Cardiac septum (tissue), 1 donor: Measurements from ENCODE around the gene CHST3. TPM values are rescaled to one million over a fixed set of nuclear protein-coding genes. Genes with fewer than 3 reads are reported as not detected.
"Not testable (repeated sequence)": the region's sequence is repeated elsewhere in the genome, so short reads cannot be mapped to it uniquely, and the experiment has no call there.

Source experiments
- DNase-seq: peaks from one replicate; pipeline ENCODE4 v3.0.0-alpha.2; 2020; ENCODE audit warnings: low spot score
- intact Hi-C: fragments of 100-400 bp; cut with DNase I; formaldehyde crosslinking; loops from one replicate; pipeline ENCODE4 v1.14.0; 2022
- total RNA-seq: library from RNA; stranded (reverse); fragmentation: NEBNext Ultra II Directional; extraction: Animal tissue kit (Norgen Biotek cat#: 25700); gene quantifications from one replicate; pipeline ENCODE4 v1.2.1, GENCODE V29; 2021
- donor health status: DM: no; HTN: no; CAD: no.

CHST3 gene
- total RNA-seq, 1 donor from 2014 or later: 24.4 TPM

- DNase-seq: no peak
- intact Hi-C loops: no loop called here
Measured at GRCh38 chr10:71971311-71971731, 7.1 kb downstream of the CHST3 start.

DNA sequence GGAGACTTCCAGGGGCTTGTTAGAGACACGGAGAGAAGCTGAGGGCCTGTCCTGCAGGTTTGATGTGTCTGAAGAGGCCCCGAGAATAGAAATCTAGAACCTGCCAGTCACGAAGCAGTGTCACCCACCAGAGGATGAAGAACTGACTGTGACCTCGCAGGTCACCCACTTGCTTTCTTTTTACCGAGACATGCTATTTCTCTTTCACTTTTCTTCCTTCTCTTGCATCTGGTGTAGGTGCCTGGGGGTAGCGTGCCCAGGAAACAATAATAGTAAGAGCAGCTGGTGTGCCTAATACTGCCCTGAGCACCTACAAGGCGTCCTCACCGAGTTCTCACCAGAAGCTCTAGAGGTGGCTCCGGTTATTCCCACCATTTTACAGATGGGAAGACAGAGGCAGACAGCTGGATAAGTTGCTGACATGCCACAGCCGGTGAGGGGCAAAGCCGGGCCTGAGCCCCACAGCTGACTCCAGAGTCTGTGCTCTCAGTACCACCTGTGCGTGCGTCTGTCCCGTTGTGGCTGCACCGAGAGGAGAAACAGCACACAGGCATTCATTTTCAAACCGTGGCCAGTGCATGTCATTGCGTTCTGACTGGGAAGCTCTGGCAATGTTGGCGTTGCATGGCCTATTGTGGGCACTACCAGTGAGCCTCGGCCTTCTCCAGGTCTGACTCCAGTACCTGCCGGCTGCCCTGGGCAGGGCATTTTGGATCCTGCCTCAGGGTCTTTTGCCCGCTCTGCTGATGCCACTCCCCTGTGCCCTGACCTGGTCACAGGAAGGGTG lies 7.8 kb downstream of the CHST3 start:
- intact Hi-C loops: no loop called here
- DNase-seq: no peak

DNA sequence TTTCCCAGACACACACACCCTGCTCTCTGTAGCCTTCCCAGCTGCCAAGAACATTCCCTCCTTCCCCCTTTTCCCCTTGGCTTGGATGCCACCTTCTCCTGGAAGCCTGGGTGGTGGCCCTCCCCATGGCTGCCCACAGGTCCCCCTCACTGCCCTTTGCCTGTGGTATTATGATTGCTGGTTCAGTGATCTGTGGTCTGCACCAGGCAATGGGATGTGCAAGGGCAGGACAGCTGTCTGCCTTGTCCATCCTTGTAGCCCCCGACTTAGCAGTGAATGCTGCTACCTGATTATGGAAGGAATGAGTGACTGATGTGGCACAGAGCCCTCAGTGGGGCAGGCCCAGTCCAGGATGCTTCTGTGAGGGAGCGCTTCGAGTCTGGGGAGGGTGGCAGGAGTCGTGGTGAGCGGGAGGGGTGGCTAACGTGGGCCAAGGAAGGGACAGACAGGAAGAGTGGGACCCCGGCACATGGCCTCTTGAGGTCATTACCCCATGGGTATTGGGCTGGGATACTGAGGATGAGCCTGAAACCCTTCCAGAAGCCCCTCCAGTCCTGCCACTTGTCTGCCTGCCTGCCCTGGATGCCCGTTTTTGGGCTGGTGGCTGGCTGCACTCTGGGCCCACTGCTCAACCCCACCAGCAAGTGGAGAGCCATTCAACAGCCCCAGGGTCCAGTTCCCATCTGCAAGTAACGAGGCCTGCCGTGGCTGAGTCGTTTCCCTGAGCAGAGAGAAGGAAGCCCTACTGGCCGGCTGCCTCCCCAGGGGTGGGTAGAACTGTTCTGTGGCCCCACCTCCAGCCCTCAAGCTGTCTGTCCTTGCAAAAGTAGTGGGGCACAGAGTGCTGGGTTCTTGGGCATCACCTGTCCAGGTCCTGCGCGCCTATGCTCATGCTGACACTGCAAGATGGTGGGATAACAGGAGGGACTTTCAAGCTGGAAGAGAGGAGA lies 8.8 kb downstream of the CHST3 start:
- no peak for DNase-seq

DNA sequence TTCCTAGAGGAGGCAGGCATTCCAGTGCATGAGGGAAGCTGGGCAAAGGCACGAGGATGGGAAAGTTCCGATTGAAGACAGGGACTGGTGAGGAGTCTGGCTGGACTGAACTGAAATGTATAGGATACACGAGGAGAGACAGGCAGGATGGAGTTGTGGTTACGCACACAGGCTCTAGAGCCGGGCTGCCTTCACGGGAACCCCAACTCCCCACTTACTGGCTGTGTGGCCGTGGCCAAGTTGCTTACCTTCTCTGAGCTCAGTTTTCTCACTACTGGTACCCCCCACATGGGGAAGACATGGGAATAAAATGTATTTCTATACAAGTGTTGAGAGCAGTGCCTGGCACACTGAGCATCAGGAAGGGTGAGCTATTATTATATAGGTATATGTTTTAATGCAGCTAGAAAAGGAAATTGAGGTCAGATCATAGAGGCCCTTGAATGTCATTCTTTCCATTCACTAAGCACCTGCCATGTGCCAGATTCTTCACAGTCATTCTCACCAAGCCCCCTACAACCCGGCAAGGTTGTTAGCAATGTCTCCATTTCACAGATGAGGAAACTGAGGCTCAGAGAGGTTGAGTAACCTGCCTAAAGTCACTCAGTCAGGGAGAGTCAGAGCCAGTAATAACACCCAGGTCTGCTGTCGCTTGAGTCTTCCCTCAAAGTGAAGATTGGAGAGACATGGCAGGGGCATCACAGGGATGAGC lies 9.7 kb downstream of the CHST3 start:
- DNase-seq: no peak
- intact Hi-C loops: no loop called here

More for the DNA sequence above, 8.8 kb downstream of the CHST3 start:
- intact Hi-C loops: no loop called here

GRCh38 chr10:71974489-71975021 lies 10.4 kb downstream of the CHST3 start:
- intact Hi-C loops: loop anchor here (5.0 kb wide), 1 partner anchor 43 kb away; no protein-coding TSS in a partner anchor
- DNase-seq: no peak

DNA sequence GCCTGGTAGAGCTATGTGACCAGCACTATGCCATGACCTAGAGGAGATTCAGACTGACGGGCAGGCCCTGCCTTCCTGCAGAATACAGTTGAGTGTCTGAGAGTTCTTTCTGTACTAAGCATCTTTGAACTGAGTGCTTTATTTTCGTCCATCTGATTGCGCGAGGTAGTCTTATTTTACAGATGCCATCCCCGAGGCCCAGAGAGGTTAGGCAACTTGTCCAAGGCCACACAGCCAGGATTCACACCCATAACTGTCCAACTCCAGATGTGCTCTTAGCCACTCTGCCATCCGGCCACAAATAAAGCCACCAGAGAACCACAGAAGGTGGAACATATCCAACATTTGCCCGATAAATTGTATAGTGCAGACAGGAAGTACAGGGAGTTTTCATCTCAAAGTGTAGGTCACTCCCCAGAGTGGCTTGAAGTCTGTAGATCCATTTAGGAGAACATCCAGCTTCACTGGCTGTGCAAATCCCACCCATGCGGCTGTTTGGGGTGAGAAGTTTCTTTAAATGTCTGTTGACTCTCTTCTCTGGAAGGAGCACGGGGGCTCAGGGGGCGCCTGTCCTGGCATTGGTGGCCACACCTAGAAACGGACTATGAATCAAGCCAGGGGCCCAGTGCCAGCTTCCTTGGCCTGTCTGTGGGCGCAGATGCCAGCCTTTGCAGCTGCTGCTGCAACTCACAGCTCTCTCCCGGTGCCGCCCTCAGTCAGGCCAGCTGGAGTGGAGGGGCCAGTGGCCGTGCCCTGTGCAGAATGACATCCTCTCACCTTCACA lies 11.1 kb downstream of the CHST3 start:
- intact Hi-C loops: loop anchor here (5.0 kb wide), 1 partner anchor 42 kb away; no protein-coding TSS in a partner anchor
- DNase-seq: no peak

DNA sequence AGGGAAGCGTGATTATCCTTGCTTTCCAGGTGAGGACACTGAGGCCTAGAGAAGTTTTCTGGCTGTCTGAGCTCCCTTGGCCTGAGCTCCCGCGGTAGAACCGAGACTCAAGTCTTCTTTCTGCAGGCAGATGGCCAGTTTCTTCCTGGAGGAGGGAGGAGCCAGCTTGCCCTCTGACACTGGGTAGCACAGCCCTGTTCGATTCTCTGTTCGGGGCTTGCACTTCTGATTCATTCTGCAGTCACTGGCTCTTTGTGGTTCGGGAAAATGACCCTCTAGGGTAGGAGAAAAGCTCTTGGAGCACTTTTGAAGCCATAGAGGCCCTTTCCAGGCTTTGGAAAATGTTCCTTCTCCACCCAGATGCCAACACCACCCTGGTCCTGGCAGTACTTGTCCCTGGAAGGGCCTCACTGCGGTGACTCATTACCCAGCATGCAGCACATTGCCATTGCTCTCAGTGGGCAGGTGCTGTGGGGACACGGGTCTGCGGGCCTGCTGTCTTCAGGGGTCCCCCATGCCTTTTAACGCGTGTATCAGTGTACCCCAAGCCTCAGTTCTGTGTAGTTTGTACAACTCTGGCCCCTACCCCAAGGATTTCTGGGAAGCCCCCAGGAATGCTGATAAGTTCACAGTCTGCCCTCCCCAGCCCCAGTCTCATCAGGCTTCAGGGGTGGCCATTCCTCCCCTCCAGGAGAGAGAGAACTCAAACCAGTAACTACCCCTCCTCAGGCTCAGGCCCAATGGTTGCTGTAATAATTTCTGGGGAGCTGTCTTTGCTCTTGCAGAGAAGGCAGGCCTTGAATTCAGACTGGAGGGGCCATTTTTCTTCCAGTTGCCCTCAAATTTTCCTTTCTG lies 11.9 kb downstream of the CHST3 start:
- no peak for DNase-seq
- intact Hi-C loops: loop anchor here (5.0 kb wide), 1 partner anchor 41 kb away; no protein-coding TSS in a partner anchor

GRCh38 chr10:71977614-71977903 lies 13.4 kb downstream of the CHST3 start:
- intact Hi-C loops: loop anchor here (5.0 kb wide), 1 partner anchor 40 kb away; no protein-coding TSS in a partner anchor
- DNase-seq: not testable (repeated sequence)

GRCh38 chr10:71978476-71978875 lies 14.3 kb downstream of the CHST3 start:
- DNase-seq: no peak
- intact Hi-C loops: loop anchor here (5.0 kb wide), 1 partner anchor 39 kb away; no protein-coding TSS in a partner anchor

GRCh38 chr10:71978988-71979691 lies 14.9 kb downstream of the CHST3 start:
- intact Hi-C loops: loop anchor here (5.0 kb wide), 1 partner anchor 38 kb away; no protein-coding TSS in a partner anchor
- DNase-seq: no peak

DNA sequence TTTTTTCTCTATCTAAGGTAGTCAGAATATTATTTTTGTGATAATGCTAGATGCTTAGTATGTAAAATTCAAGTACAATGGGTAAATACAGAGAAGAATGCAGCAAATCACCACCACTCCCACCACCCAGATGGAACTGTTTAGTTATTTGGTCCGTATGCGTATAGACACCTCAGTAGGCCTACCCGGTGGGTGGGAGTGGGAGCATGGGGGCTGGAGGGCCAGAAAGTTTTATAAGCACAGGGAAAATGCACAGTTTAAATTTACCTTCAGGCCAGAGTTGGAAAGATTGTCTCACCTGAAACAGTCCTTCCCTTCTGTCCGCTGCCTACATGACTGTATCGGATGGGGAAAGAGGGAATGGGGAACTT lies 15.5 kb downstream of the CHST3 start:
- intact Hi-C loops: loop anchor here (5.0 kb wide), 1 partner anchor 38 kb away; no protein-coding TSS in a partner anchor
- no peak for DNase-seq

DNA sequence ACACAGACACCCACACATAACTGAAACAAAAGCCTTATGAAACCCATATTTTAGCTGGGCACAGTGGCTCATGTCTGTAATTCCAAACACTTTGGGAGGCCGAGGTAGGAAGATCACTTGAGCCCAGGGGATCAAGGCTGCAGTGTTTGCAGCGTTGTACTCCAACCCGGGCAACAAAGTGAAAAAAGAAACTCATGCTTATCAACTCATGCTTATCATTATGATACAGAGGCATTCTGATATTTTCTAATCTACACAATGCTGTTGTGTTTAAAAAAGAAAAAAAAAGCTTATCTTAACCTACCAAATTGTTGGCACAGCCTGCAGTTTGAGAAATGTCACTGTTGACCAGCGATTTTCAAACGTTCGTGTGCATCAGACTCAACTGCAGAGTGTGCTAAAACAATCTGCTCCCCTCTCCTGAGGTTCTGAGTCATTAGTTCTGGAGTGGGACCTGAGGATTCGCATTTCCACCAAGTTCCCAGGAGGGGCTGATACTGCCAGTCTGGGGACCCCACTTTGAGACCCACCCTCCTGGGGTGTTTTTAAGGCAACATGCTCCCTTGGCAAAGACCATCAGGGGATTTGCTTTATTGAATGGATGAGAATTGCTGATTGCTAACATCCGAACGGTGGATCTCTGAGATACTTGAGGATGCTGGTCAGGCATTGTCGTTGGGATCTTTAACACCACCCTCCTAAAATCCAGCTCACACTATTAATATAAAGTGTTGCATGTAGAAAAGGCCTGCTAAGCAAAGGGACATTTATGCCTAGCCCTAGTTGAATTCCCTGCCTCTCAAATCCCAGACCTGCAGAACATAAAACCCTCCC lies 16.2 kb downstream of the CHST3 start:
- no peak for DNase-seq
- intact Hi-C loops: no loop called here

GRCh38 chr10:71981015-71981875 lies 17.1 kb downstream of the CHST3 start:
- DNase-seq: no peak
- intact Hi-C loops: no loop called here

GRCh38 chr10:71981876-71982230 lies 17.7 kb downstream of the CHST3 start:
- no peak for DNase-seq
- intact Hi-C loops: no loop called here
